GM18520 (cell line): ENCODE measurements around the gene IRGQ.
"Not testable (repeated sequence)": the region's sequence is repeated elsewhere in the genome, so short reads cannot be mapped to it uniquely, and the experiment has no call there.

Source experiments
- ATAC-seq: cut with Tn5 transposase; IDR thresholded peaks from one replicate; pipeline ENCODE4 v1.9.1; 2021; ENCODE audit not compliant: unreplicated experiment

IRGQ gene

DNA sequence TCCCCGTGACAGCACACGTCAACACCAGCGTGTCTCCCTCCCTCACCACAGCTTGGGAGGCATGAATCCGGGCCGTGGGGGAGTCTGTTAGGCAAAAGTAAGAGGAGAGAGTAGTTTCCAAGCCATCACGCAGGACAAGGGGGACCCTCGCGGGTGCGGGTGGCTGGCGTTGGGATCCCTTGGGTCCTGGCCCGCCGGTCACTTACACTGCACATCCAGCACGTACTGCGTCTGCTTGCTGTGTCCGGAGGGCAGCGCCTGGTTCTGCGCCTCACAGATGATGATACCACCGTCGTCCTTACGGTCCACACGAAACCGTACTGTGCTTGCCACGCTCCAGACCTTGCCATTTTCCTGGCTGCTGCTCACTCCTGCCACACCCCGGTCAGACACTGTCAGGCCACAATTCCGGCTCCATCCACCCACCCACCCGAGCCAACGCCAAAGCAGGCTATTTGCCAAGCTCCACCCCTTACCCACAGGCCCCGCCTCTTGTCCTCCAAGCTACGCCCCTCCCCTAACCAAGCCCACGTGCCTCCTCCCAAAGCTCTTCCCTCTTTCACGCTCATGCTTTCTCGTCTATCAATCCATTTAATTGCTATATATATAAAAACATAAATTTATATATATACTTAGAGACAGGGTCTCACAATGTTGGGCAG lies 30.1 kb upstream of the IRGQ start:
- no peak for ATAC-seq

DNA sequence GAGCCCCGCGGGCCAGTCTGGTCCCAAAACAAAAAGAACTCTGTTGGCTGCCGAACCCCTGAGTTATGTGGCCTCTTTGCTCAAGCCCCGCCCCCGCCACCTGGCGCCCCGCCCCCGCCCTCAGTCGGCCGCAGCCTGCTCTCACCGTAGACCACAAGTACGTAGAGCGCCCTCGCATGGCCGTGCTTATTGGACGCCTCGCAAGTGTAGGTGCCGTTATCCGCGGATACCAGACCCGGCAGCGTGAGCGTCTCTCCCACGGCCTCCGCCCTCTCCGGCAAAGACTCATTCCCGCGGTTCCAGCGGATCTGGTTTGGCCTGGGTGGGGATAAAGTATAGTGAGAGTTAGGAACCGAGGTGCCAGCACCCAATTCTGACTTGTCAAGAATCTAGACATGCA lies 29.0 kb upstream of the IRGQ start:
- ATAC-seq: no peak

DNA sequence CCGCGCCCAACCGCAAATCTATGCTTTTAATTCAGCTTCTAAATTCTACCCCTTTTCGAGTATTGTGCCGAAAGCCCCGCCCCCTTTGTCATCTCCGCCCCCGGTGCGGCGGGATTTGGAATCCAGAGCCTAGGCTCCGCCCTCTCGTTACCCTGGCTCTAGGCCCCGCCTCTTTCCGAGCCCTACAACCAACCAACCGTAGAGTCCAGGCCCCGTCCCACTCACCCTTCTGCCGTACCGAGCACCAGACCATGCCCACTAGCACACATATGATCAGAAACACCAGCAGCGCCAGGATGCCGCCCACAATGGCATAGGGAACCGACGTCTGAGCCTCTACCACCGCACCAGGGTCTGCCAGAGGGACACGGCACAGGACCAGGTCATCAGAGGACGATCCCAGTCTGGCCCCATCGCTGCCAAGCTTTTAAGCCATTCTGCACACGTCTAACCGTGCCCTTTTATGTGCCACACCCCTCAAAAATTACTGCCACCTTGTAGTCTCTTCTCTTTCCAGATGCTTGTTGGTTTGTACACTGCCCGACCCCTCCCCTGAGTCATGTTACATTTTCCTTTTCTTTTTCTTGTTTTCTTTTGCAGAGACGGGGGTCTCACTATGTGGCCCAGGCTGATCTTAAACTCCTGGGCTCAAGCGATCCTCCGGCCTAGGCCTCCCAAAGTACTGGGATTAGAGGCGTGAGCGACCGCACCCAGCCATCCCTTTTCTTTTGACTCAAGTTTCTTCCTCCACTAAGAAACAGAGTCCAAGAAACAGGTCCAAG lies 28.1 kb upstream of the IRGQ start:
- ATAC-seq: no peak

DNA sequence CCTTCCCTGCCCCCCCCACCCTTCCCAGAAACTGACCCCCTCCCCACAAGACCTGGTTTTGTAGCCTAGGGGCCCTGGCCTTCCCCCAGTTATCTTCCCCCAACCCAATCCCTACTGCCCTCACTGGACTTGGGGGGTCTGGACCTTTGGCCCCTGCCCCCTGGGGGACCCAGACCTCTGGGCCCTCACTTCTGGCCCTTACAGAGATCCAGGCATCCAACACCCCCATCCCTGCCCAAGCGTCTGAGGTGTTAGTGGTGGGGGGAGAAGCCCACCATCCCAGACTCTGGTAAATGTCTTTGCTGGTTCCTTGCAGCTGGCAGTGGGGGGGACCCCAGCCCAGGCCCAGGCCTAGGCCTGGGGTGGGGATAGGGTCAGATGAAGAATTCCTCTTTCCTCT lies 27.0 kb upstream of the IRGQ start:
- ATAC-seq: no peak

DNA sequence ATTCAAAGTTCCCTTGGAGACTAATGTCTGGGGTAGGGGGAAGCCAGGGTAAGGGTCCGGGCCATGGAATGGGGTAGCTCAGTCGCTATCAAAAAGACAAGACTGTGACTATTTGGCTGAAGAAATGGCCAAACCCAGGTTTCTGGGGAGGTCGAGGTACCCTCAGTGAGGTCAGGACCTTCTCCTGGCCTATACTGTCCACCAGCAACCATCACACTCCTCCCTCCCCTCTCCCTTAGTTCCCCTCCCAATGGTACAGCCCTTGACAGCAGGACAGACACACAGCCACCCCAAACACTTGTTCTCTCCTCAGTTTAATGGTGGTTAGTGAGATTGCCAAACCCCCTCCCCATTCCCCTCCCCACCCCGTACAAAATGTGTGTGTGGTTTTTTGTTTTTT lies 26.1 kb upstream of the IRGQ start:
- no peak for ATAC-seq

DNA sequence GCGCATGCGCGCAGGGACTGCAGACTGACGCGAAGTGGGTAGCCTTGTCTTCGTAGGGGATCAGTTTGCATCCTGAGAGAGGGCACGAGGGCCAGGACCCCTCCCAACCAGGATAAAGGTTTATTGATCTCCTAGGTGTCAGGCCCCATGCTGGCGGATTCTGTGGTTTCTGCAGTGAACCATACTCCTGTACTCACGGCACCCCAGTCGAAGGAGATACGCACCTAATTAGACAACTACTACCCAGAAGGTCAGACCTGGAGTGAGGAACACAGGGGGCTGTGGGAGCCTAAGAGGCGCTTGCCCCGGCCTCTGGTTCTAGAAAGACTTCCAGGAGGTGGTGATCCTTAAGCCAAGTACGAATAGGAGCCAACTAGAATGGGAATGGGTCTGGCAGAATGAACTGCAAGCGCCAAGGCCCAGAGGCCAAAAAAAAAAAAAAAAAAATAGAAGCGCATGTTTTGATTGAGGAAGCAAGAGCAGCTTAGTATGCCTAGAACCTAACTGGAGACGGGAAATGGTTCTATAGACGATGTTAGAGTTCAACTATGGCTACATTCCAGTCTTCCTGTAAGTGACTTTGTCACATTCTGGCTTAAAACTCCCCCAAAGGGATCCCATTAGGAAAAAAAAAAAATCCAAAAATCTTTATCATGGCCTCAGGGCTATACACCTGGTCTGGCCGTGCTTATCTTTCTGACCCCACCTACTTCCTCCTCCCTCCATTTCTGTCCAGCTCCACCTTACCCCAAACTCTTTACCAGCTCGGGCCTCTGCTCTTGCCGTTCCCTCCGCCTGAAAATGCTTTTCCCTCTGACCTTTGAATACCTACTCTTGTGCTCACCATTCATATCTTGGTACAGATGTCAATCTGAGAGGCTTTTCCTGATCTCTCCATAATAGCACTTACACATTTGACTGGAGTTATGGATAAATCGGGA lies 24.4 kb upstream of the IRGQ start:
- no peak for ATAC-seq

DNA sequence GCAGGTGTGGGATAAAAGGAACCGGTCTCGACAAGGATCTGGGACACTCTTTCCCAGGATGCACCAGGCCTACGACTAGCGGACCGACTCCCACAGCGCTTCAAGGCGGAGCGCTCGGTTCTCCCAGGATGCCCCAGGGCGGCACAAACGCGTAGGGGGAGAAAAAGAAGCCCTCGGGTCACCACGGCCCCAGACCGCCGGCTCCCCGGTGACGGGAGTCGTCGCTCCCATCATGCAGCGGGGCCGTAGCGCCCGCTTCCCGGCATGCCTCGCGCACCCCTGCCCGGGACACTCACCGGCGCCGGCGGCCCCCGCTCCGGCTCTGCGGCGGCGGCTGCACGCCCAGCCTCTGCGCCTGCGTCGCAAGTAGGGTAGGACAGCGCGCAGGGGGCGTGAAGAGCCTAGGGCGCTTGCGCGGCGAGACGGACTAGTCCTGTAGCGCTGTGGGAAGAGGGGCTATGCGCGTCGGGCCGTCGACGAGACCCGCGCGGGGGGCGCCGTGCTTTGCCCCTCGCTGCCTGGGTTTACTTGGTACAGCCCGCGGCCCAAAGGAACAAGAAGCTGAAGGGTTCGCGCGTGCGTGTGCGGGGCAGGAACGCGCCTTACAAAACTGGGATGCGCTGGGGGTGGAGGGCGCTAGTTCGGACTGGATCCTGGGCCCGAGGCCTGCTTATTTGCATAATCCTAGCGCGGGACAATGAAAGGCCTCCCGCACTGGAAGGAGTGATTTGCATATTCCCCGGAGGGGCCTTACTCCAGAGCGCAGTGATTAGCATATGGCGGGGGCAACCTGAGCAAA lies 23.5 kb upstream of the IRGQ start, which contains the start of gene ZNF428:
TSS of gene ZNF428 (minus strand) at position 368 of the 799 bp plus-strand sequence. CDS start 5,325 bp downstream, outside the sequence.
- peak; percentile 81 for ATAC-seq

DNA sequence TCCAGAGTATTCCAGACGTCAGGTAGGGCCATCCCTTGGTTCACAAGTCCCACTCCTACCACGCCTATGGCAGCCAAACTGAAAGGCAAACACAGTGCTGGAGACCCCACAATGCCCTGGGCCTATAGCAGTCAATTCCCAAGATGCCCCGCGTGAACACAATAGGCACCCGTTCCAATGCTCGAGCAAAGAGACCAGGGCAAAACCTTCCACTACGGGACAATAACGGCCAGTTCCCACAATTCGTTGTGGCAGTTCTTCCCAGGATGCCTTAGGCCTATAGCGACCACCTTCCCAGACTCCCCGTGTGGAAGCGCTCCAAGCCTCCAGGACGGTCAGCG lies 23.0 kb upstream of the IRGQ start:
- no peak for ATAC-seq

DNA sequence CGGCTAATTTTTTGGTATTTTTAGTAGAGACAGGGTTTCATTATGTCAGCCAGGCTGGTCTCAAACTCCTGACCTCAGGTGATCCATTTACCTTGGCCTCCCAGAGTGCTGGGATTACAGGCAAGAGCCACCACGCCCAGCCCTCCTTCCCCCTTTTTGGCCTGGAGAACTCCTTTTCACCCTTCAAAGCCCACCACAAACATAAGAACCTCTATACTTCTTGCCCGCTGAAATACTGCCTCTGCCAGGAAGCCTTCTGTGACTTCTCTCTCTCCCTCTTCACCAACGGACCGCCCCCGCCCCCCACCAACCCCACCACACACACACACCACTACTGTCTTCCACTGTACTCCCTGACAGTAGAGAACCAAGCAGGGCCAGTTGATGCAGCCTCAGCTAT lies 21.0 kb upstream of the IRGQ start:
- ATAC-seq: no peak

DNA sequence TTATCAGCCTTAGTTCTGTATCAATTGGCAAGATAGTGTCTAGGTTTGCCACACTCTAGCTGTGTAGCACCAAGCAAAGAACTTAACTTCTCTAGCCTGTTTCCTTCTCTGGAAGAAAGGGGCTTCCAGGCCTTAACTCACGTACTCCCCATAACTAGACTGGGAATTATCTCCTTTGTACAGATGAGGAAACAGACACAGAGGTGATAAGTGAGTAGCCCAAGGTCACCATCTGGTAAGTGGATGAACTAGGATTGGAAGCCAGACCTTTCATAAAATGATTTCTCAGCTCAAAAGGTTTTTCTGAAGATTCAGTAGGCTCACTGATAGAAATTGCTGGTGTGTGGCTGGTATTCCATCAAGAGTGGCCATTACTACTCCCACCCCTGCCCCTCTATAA lies 20.4 kb upstream of the IRGQ start:
- no peak for ATAC-seq

DNA sequence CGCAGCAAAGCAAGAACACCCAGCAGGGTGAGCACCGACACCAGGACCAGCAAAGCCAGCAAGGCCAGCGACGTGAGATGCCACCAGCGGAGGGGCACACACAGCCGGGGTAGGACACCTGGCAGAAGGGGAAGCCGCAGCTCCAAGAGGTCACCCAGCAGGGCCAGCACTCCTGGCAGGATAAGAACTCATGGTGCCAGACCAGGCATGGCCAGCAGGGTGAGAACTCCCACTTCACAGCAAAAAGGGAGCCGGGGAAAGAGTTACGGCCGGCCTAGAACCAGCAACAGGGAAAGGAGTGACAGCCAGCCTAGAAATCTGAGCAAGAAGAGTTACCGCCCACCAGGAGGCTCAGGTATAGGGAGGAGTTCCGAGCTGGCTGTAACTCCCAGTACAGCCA lies 16.4 kb upstream of the IRGQ start:
- no peak for ATAC-seq

DNA sequence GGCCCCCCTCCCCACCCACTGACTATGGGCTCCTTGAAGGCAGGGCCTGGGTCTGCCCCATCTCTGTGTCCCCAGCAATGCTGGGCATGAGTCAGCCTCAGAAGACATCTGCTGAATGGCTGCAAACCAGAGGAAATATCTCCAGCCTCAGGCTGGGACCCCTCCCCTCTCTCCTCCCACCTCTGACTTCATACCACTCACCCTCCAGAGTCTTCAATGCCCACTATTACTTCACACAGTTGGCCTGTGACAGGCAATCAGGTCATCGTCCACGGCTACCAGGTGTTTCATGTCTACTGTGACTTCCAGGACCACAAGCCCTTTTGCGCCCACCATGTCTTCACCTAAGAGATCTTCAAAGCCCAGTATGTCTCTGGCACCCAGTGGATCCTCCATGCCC lies 15.9 kb upstream of the IRGQ start, which contains the start of gene SRRM5:
TSS of gene SRRM5 (plus strand) at position 301 of the 400 bp plus-strand sequence. CDS start at position 335, 34 bp downstream.
- no peak for ATAC-seq

DNA sequence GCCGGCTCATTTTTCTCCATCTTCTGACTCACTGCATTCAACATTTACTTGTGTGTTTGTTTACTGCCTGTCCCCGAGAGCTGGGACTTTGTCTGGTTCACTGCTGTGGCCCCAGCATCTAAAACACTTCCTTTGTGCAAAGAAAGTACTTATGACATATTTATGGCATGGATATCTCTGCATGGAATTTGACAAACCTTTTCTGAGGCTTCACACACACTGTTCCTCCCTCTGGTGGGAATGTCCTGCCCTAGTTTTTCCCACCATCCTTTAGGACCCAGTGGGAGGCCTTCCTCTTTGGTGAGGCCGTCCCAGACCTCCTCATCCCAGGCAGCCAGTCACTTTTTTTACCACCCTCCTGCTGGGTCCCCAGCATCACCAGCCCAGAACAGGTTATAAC lies 14.6 kb upstream of the IRGQ start:
- no peak for ATAC-seq

DNA sequence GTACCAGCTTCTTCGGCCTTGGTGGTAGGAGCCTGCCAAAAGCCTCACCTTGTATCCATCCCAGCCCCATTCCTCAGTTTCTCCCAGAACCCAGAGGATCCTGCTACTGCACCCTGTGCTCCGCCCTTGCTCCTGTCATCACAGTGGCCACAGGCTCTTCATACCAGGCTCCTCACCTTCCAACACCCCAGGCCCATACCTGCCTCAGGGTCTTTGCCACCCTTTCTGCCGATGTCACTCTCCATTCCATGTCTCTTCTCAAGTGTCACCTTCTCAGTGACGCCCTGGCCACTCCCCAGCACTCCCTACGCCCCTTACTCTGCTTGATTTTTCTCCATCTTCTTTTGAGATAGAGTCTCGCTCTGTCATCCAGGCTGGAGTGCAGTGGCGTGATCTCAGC lies 13.9 kb upstream of the IRGQ start:
- ATAC-seq: no peak

DNA sequence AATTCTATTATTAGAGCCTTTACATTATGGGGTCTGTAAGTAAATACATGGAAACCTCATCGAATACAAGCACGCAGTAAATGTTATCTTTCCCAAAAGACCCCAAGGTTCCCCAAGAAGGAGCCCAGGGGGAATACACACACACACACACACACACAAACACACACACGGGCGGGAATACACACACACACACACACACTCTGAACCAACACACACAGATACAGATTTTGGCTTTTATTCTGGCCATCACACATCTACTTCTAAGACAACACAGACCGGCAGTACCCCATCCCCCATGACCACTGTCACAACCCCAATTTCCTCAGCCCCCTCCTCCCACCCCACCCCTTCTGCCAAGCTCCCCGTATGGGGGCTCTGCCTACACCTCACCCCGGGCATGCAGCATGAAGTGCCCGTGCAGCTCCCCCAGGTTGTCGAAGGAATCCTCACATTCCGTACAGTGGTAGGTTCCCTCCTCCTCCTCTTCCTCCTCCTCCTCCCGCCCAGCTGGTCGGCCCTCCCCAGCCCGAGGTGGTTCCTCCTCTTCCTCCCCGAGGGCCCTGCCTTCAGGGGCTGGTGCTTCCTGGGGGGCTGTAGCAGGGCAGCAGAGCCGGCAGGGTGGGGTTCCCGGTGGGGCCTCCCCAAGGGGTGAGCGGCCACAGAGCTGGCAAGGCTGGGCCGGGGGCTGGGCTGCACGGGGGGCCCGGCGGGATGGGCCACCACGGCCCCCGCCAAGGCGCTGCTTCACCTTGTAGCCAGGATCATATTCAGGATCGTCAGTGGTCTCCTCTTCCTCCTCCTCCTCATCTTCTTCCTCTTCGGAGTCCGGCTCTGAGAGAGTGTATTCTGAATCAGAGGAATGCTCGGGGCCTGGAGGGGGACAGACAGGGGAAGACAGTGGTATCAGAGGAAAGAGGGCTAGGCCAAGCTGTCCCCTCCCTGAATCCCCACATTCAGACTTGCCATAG lies 11.6 kb upstream of the IRGQ start:
- no peak for ATAC-seq

DNA sequence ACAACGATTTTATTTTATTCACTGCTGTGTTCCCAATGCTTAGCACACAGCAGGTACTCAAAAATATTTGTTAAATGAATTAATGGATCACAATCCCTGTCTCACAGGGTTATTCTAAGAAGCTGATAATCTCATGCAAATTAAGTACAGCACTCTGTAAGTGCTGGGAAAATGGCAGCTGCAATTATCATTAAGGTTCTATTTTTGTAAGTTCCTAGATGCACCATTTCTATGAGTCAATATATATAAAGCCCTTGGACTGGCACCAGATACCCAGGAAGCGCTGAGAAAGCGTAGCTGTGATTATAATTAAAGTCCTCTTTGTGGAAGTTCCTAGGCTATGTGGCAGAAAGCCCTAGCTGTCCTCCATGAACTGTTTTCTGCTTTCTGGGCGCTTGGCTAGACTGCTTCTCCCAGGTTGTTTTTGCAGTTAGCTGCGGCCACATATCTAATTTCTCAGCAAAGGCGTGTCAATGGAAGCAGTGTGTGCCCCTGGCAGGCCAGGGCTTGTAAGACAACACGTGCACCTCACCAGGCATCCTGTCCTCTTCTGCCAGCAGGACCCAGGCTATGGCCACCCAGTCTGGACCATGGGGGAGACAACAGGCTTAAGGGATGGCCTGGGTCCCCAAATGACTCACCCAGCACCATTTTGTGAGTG lies 10.8 kb upstream of the IRGQ start:
- ATAC-seq: no peak

DNA sequence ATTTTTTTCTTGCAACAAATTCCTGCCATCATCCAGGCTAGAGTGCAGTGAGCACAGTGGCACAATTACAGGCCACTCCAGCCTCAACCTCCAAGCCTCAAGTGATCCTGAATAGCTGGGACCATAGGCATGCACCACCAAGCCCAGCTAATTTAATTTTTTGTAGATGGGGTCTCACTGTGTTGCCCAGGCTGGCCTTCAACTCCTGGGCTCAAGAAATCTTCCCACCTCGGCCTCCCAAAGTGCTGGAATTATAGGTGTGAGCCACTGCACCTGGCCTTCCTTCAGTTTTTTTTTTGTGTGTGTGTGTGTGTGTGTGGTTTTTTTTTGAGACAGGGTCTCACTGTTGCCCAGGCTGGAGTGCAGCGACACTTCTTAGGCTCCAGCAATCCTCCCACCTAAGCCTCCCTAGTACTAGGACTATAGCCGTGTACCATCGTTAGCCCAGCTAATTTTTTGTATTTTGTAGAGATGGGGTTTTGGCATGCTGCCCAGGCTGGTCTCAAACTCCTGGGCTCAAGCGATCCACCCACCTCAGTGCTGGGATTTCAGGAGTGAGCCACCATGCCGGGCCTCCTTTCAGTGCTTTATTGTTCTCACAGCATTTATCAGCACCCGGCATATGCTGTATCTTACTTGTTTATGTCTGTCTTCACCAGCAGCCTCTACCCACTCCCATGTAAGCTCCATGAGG lies 10.1 kb upstream of the IRGQ start:
- ATAC-seq: no peak

DNA sequence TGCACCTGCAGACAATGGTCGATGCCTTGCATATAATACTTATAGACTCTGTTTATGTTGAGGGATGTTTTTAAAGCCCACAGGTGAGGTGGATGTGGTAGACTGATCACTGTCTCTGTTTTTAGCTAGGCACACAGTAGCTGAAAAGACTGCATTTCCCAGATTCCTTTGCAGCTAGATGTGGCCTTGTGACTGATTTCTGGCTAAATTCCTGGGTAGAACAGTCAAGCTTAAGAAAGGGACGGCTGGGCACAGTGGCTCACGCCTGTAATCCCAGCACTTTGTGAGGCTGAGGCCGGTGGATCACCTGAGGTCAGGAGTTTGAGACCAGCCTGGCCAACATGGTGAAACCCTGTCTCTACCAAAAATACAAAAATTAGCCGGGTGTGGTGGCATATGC lies 4.4 kb upstream of the IRGQ start:
- ATAC-seq: not testable (repeated sequence)
